GM23248 (cell line): ENCODE data around the gene WFIKKN1. TPM values are rescaled to one million over a fixed set of nuclear protein-coding genes. Genes with fewer than 3 reads are reported as not detected.
A peak's percentile ranks its signal among the peaks of the same experiment; 100 is the strongest.

ENCODE experiments used
- DNase-seq: peaks from one replicate; pipeline ENCODE4 v3.0.0-alpha.2; 2015
- H2AFZ ChIP-seq: fragments of 200-600 bp; sonication (generic); 2 replicates; pipeline ENCODE4 v1.6.1; 2016; ENCODE audit warnings: antibody characterized with exemption
- H3F3A ChIP-seq: fragments of 200-600 bp; sonication (generic); 2 replicates; pipeline ENCODE4 v1.6.1; 2016; ENCODE audit warnings: mild to moderate bottlenecking, antibody characterized with exemption, mixed run types; ENCODE audit not compliant: insufficient read depth
- H3K27ac ChIP-seq: fragments of 200-600 bp; sonication (generic); 2 replicates; pipeline ENCODE4 v1.5.1; 2016; ENCODE audit warnings: mild to moderate bottlenecking
- H3K27me3 ChIP-seq: fragments of 200-600 bp; sonication (generic); replicated peaks from 2 replicates; pipeline ENCODE4 v1.6.1; 2016; ENCODE audit warnings: mild to moderate bottlenecking; ENCODE audit not compliant: insufficient read depth
- H3K36me3 ChIP-seq: fragments of 200-600 bp; sonication (generic); 2 replicates; pipeline ENCODE4 v1.6.1; 2016; ENCODE audit warnings: low read depth, mild to moderate bottlenecking
- H3K4me1 ChIP-seq: fragments of 200-600 bp; sonication (generic); 2 replicates; pipeline ENCODE4 v1.6.1; 2016; ENCODE audit warnings: mild to moderate bottlenecking; ENCODE audit not compliant: insufficient read depth
- H3K4me2 ChIP-seq: fragments of 200-600 bp; sonication (generic); one replicate; pipeline ENCODE4 v1.6.1; 2016; ENCODE audit warnings: mild to moderate bottlenecking; ENCODE audit not compliant: unreplicated experiment
- H3K4me3 ChIP-seq: fragments of 200-600 bp; sonication (generic); 2 replicates; pipeline ENCODE4 v1.5.1; 2016; ENCODE audit warnings: mild to moderate bottlenecking
- H3K79me2 ChIP-seq: fragments of 200-600 bp; sonication (generic); 2 replicates; pipeline ENCODE4 v1.6.1; 2016; ENCODE audit warnings: mild to moderate bottlenecking; ENCODE audit not compliant: insufficient read depth
- H3K9ac ChIP-seq: fragments of 200-600 bp; sonication (generic); 2 replicates; pipeline ENCODE4 v1.6.1; 2016; ENCODE audit warnings: mild to moderate bottlenecking
- H3K9me2 ChIP-seq: fragments of 200-600 bp; sonication (generic); 2 replicates; pipeline ENCODE4 v1.6.1; 2016; ENCODE audit warnings: mixed run types, mild to moderate bottlenecking, moderate library complexity; ENCODE audit not compliant: insufficient read depth
- H3K9me3 ChIP-seq: fragments of 200-600 bp; sonication (generic); one replicate; pipeline ENCODE4 v1.6.1; 2017; ENCODE audit warnings: low read depth
- H4K20me1 ChIP-seq: fragments of 200-600 bp; sonication (generic); 2 replicates; pipeline ENCODE4 v1.6.0; 2016; ENCODE audit not compliant: insufficient read depth
- EZH2 ChIP-seq: fragments of 200-600 bp; sonication (generic); IDR thresholded peaks from 2 replicates; pipeline ENCODE4 v1.6.1; 2018; ENCODE audit warnings: antibody characterized with exemption, mild to moderate bottlenecking; ENCODE audit not compliant: insufficient read depth, poor library complexity, severe bottlenecking
- EZH2phosphoT487 ChIP-seq: fragments of 200-600 bp; sonication (generic); IDR thresholded peaks from 2 replicates; pipeline ENCODE4 v1.6.1; 2018; ENCODE audit warnings: antibody characterized with exemption, moderate library complexity, mild to moderate bottlenecking, low read depth; ENCODE audit not compliant: insufficient read depth
- WGBS, 2 experiments: methylation state at CpG; one replicate each; pipeline ENCODE4 v1.1.6; 2015 to 2017; ENCODE audit warnings: low lambda C conversion rate in 2 of 2, low coverage in 1 of 2; ENCODE audit errors: missing lambda C conversion rate in 2 of 2; 5-methylcytosine and 5-hydroxymethylcytosine counted together
- in situ Hi-C: fragments of 300-500 bp; cut with MboI; formaldehyde crosslinking; loops from 2 replicates; pipeline ENCODE4 v1.15.0; 2020
- polyA plus RNA-seq: library from polyadenylated mRNA; unstranded; fragments of >200 nt; fragmentation: Nextera tagmentation; extraction: Ambion mirVana; gene quantifications from 2 replicates; pipeline ENCODE4 v1.2.1, GENCODE V29; 2016
- total RNA-seq: library from RNA; depleted of rRNA; stranded (reverse); fragments of >200 nt; shearing (Covaris generic); gene quantifications from 2 replicates; pipeline ENCODE4 v1.2.3, GENCODE V29; 2014

WFIKKN1 gene
- total and polyA plus RNA-seq, 2 experiments from 2014 or later = not detected

DNA sequence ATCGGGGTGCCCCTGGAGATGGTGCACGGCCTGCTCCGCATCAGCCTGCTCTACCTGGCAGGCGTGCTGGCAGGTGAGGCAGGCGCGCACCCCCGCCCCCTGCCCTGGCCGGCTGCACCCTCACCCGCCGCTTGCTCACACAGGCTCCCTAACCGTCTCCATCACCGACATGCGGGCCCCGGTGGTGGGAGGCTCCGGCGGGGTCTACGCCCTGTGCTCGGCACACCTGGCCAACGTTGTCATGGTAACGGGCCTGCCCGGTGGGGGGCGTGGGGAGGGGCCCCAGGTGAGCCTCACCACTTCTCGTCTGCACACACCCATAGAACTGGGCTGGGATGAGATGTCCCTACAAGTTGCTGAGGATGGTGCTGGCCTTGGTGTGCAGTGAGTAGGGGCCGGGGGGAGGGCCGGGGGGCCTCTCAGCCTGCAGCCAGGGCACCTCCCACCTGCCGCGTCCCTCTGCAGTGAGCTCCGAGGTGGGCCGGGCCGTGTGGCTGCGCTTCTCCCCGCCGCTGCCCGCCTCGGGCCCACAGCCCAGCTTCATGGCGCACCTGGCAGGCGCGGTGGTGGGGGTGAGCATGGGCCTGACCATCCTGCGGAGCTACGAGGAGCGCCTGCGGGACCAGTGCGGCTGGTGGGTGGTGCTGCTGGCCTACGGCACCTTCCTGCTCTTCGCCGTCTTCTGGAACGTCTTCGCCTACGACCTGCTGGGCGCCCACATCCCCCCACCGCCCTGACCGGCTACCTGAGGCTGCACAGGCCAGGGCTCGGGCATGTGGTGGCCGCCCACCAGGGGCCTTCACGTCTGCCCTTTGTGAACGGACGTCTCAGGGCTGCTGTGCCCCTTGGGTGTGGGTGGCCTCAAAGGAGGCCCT is 46.8 kb downstream of the WFIKKN1 start:
- H3K36me3 ChIP-seq = peaks cover 10% of the 10 kb centered on the region; the same call in 1 of the 2 replicates
- H3K79me2 ChIP-seq = peaks cover 19% of the 10 kb centered on the region
- in situ Hi-C loops = no loop called here
- peaks cover 13% of the 10 kb centered on the region; the same call in 1 of the 2 replicates for H3F3A ChIP-seq
- WGBS, 2 experiments = 53 to 64% methylated on average over 43 to 45 of the region's 57 CpGs
- no peaks in the 10 kb centered on the region for H3K9me3 ChIP-seq
- H3K9ac ChIP-seq = no peak overlapping the region
- H3K27me3 ChIP-seq = no peaks in the 10 kb centered on the region
- H3K27ac ChIP-seq = no peak overlapping the region
- peaks cover 10% of the 10 kb centered on the region for H3K4me1 ChIP-seq
- H3K9me2 ChIP-seq = no peaks in the 10 kb centered on the region
- no peak overlapping the region for H3K4me3 ChIP-seq
- H4K20me1 ChIP-seq = no peaks in the 10 kb centered on the region
- H3K4me2 ChIP-seq = no peak overlapping the region
- TF ChIP-seq EZH2phosphoT487 (no peak), EZH2 (no peak)
- no peak overlapping the region for H2AFZ ChIP-seq
- DNase-seq = no peak

GRCh38 chr16:678209-678857 is 47.5 kb downstream of the WFIKKN1 start:
- Histone ChIP-seq H3K27me3 (no peaks in the 10 kb centered on the region), H4K20me1 (no peaks in the 10 kb centered on the region), H3K9me3 (no peaks in the 10 kb centered on the region), H3K27ac (no peak overlapping the region), H3F3A (peaks cover 15% of the 10 kb centered on the region; the same call in 1 of the 2 replicates), H3K4me1 (peaks cover 14% of the 10 kb centered on the region), H3K9me2 (no peaks in the 10 kb centered on the region), H3K79me2 (peaks cover 27% of the 10 kb centered on the region), H2AFZ (no peak overlapping the region), H3K4me2 (no peak overlapping the region), H3K9ac (no peak overlapping the region), H3K4me3 (no peak overlapping the region), H3K36me3 (peaks cover 11% of the 10 kb centered on the region; the same call in 1 of the 2 replicates)
- 63 to 65% methylated on average over 19 to 21 of the region's 21 CpGs for WGBS, 2 experiments
- in situ Hi-C loops = no loop called here
- DNase-seq = no peak
- TF ChIP-seq EZH2phosphoT487 (no peak), EZH2 (no peak)

DNA sequence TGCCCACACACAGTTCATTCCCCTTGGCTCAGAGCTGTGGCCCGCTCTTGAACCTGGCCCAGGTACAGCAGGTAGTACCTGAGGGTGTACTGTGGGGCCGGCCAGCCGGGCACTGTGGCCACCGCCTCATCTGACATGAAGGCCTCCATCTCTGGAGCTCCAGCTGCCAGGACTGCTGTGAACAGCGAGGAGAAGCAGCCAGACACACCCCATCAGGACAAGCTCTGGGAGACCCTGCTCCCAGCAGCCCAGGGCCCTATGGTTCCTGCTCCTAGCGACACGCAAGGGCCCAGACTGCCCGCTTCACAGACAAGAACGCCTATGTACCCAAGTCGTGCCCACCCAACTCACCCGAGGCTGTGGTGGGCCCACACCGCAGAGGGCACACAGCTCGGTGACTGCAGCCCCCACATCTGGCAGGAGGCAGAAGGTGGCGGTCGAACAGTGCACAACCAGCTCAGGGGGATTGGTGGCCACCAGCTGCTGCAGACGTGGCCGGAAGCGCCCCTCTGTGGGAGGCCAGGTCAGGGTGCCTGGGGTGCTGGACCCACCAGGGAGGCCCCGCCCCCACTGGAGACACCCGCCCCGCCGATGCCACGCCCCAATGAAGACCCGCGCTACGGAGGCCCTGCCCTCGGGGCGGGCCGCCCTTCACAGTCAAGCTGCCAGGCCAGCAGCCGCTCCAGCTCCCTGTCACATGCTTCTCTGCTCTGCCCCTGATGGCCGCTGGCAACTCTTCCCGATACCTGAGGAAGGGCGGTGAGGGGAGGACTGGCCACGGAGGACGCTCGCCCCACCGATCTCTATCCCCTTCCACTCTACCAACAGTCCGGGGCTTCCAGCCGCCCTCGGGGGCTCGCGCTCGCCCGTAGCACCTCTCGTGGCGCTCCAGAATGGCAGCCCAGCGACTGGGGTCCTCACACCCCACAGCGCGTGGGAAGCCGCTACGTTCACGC is 48.4 kb downstream of the WFIKKN1 start:
- H3K36me3 ChIP-seq = peaks cover 11% of the 10 kb centered on the region; the same call in 1 of the 2 replicates
- H2AFZ ChIP-seq = peak overlapping the region; percentile 84
- no peaks in the 10 kb centered on the region for H3K9me2 ChIP-seq
- no peak for TF ChIP-seq EZH2
- TF ChIP-seq EZH2phosphoT487 = no peak
- peak overlapping the region; percentile 74 for H3K4me3 ChIP-seq
- H4K20me1 ChIP-seq = no peaks in the 10 kb centered on the region
- H3F3A ChIP-seq = peaks cover 15% of the 10 kb centered on the region; the same call in 1 of the 2 replicates
- WGBS, 2 experiments = 17 to 23% methylated on average over 40 to 45 of the region's 52 CpGs
- peaks cover 15% of the 10 kb centered on the region for H3K4me1 ChIP-seq
- H3K4me2 ChIP-seq = peak overlapping the region; percentile 70
- no peaks in the 10 kb centered on the region for H3K27me3 ChIP-seq
- no peak overlapping the region for H3K27ac ChIP-seq
- peaks cover 32% of the 10 kb centered on the region for H3K79me2 ChIP-seq
- in situ Hi-C loops = no loop called here
- peak overlapping the region; percentile 62 for H3K9ac ChIP-seq
- DNase-seq = peak; percentile 64
- no peaks in the 10 kb centered on the region for H3K9me3 ChIP-seq
